MM.1S (cell line): ENCODE results near the gene PYGB.

Source experiments
- DNase-seq: peaks from one replicate; pipeline ENCODE4 v3.0.0-alpha.2; 2015
- H2AFZ ChIP-seq: fragments of 300-600 bp; sonication (generic); 2 replicates; pipeline ENCODE4 v1.6.0; 2016; ENCODE audit warnings: antibody characterized with exemption, low read length
- H3F3A ChIP-seq: fragments of 300-600 bp; sonication (generic); 2 replicates; pipeline ENCODE4 v1.6.1; 2016; ENCODE audit warnings: mild to moderate bottlenecking, antibody characterized with exemption, low read length, moderate library complexity, mixed read lengths; ENCODE audit not compliant: insufficient read depth
- H3K27ac ChIP-seq: fragments of 300-600 bp; sonication (generic); 2 replicates; pipeline ENCODE4 v1.5.1; 2016; ENCODE audit warnings: mild to moderate bottlenecking, low read length
- H3K27me3 ChIP-seq: fragments of 300-600 bp; sonication (generic); replicated peaks from 2 replicates; pipeline ENCODE4 v1.6.0; 2016; ENCODE audit warnings: low read length; ENCODE audit not compliant: insufficient read depth
- H3K36me3 ChIP-seq: fragments of 300-600 bp; sonication (generic); replicated peaks from 2 replicates; pipeline ENCODE4 v1.6.1; 2016; ENCODE audit warnings: mild to moderate bottlenecking, low read length, mixed read lengths; ENCODE audit not compliant: insufficient read depth
- H3K4me1 ChIP-seq: fragments of 300-600 bp; sonication (generic); 2 replicates; pipeline ENCODE4 v1.6.1; 2016; ENCODE audit warnings: low read length, mixed read lengths
- H3K4me2 ChIP-seq: fragments of 300-600 bp; sonication (generic); 2 replicates; pipeline ENCODE4 v1.6.0; 2016; ENCODE audit warnings: low read depth, low read length
- H3K4me3 ChIP-seq: fragments of 300-600 bp; sonication (generic); 2 replicates; pipeline ENCODE4 v1.5.1; 2016; ENCODE audit warnings: low read length, mixed read lengths
- H3K79me2 ChIP-seq: fragments of 300-600 bp; sonication (generic); 2 replicates; pipeline ENCODE4 v1.6.1; 2016; ENCODE audit warnings: mixed run types, low read length, mixed read lengths
- H3K9ac ChIP-seq: fragments of 300-600 bp; sonication (generic); 2 replicates; pipeline ENCODE4 v1.6.1; 2016; ENCODE audit warnings: low read length, mixed read lengths
- H3K9me2 ChIP-seq: fragments of 300-600 bp; sonication (generic); replicated peaks from 2 replicates; pipeline ENCODE4 v1.6.1; 2016; ENCODE audit warnings: mild to moderate bottlenecking, low read length, mixed read lengths; ENCODE audit not compliant: insufficient read depth
- H3K9me3 ChIP-seq: fragments of 300-600 bp; sonication (generic); replicated peaks from 2 replicates; pipeline ENCODE4 v1.6.1; 2016; ENCODE audit warnings: mild to moderate bottlenecking, low read length, mixed read lengths; ENCODE audit not compliant: insufficient read depth
- H4K20me1 ChIP-seq: fragments of 300-600 bp; sonication (generic); 2 replicates; pipeline ENCODE4 v1.6.1; 2016; ENCODE audit warnings: mild to moderate bottlenecking, low read length, moderate library complexity, mixed read lengths; ENCODE audit not compliant: insufficient read depth
- CTCF ChIP-seq: fragments of 300-600 bp; sonication (generic); IDR thresholded peaks from 2 replicates; pipeline ENCODE4 v1.5.1; 2016; ENCODE audit warnings: antibody characterized with exemption, low read length, mixed read lengths
- EZH2 ChIP-seq: fragments of 300-600 bp; sonication (generic); optimal IDR thresholded peaks from 2 replicates; pipeline ENCODE3; 2017; ENCODE audit warnings: low read depth, mild to moderate bottlenecking, antibody characterized with exemption, low read length, mixed read lengths
- EZH2phosphoT487 ChIP-seq: fragments of 300-600 bp; sonication (generic); IDR thresholded peaks from 2 replicates; pipeline ENCODE4 v1.6.1; 2018; ENCODE audit warnings: antibody characterized with exemption, low read length

PYGB gene

GRCh38 chr20:25273541-25274358 lies 25.9 kb downstream of the PYGB start:
- H3K4me2 ChIP-seq: no peak overlapping the region
- peaks cover 9% of the 10 kb centered on the region for H3K79me2 ChIP-seq
- H3K36me3 ChIP-seq: peaks cover 8% of the 10 kb centered on the region
- H3K27ac ChIP-seq: no peak overlapping the region
- no peaks in the 10 kb centered on the region for H3K4me1 ChIP-seq
- H3K9me2 ChIP-seq: no peaks in the 10 kb centered on the region
- no peaks in the 10 kb centered on the region for H4K20me1 ChIP-seq
- no peaks in the 10 kb centered on the region for H3F3A ChIP-seq
- H3K4me3 ChIP-seq: no peak overlapping the region
- H3K9ac ChIP-seq: no peak overlapping the region
- H3K27me3 ChIP-seq: no peaks in the 10 kb centered on the region
- no peak overlapping the region for H2AFZ ChIP-seq
- TF ChIP-seq EZH2 (no peak), EZH2phosphoT487 (no peak), CTCF (no peak)
- no peak for DNase-seq
- H3K9me3 ChIP-seq: no peaks in the 10 kb centered on the region

DNA sequence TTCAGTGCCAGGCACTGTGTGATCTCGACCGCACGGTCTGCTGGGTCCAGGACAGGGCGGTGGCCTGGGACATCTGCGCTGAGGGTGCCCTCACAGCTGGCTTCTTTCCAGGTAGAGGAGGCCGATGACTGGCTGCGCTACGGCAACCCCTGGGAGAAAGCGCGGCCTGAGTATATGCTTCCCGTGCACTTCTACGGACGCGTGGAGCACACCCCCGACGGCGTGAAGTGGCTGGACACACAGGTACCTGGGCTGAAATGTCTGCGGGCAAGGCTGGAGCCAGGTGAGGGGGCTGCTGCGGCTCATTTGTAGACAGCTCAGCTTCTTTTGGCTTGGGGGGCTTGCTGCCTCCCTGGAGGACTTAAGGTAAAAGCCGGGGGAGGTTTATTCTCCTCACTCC lies 26.6 kb downstream of the PYGB start:
- Histone ChIP-seq H3K36me3 (peaks cover 8% of the 10 kb centered on the region), H3F3A (no peaks in the 10 kb centered on the region), H2AFZ (no peak overlapping the region), H3K4me3 (no peak overlapping the region), H3K9me3 (no peaks in the 10 kb centered on the region), H3K4me2 (no peak overlapping the region), H4K20me1 (no peaks in the 10 kb centered on the region), H3K9ac (no peak overlapping the region), H3K4me1 (no peaks in the 10 kb centered on the region), H3K9me2 (no peaks in the 10 kb centered on the region), H3K27ac (no peak overlapping the region), H3K79me2 (peaks cover 5% of the 10 kb centered on the region), H3K27me3 (no peaks in the 10 kb centered on the region)
- no peak for TF ChIP-seq EZH2
- TF ChIP-seq CTCF: no peak
- no peak for TF ChIP-seq EZH2phosphoT487
- DNase-seq: no peak

DNA sequence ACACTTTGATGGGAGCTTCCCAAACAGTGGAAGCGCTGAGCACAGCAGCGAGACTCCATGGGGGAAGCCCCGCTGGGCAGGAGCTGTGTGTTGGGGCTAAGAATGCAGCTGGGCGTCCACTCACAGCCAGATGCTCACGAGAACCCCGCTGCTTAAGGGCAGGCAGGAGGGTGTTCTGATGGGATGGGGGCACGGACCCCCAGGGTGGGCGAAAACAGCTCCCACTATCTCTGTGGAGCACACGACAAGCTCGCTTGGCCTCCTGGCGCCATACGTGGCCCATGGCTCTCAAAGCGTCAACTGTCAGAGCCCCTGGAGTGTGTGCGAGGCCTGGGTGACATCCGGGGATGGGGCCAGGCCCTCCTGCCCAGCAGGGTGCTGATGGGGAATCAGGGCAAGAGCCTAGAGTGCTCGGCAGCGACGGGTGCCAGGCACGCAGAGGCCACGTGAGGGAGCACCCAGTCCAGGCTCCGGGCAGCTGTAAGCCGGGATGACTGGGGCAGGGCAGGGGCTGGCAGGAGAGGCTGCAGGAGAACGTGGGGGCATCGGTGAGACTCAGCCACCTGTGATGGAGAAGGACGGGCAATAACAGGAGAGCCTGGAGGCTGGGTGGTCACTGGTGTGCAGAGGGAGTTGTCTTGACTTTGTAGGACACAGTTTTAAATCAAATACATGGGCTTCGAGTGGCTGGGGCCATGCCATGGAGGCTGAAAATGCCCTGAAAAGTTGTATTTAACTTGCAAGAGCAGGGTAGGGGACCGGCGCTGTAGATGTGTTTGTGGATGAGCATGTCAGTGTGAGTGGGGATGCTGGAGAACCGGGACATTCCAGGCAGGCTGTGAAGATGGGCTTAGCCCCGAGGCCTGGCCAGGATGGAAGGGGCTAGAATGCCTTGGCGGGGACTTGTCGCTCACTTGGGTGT lies 27.3 kb downstream of the PYGB start:
- no peaks in the 10 kb centered on the region for H3K9me2 ChIP-seq
- H4K20me1 ChIP-seq: no peaks in the 10 kb centered on the region
- H3K4me2 ChIP-seq: no peak overlapping the region
- peaks cover 8% of the 10 kb centered on the region for H3K36me3 ChIP-seq
- H3F3A ChIP-seq: no peaks in the 10 kb centered on the region
- no peak for TF ChIP-seq EZH2phosphoT487
- no peak for TF ChIP-seq CTCF
- no peak for TF ChIP-seq EZH2
- no peak overlapping the region for H3K27ac ChIP-seq
- H3K4me1 ChIP-seq: no peaks in the 10 kb centered on the region
- H3K4me3 ChIP-seq: no peak overlapping the region
- H2AFZ ChIP-seq: no peak overlapping the region
- H3K27me3 ChIP-seq: no peaks in the 10 kb centered on the region
- H3K79me2 ChIP-seq: peaks cover 5% of the 10 kb centered on the region
- H3K9me3 ChIP-seq: no peaks in the 10 kb centered on the region
- H3K9ac ChIP-seq: no peak overlapping the region
- no peak for DNase-seq
